Naive thymus-derived CD8-positive, alpha-beta T cell (primary cell): ENCODE results near the gene ZFP36L2. TPM values are rescaled to one million over a fixed set of nuclear protein-coding genes. Genes with fewer than 3 reads are reported as not detected.
"Not testable (repeated sequence)": the region's sequence is repeated elsewhere in the genome, so short reads cannot be mapped to it uniquely, and the experiment has no call there.

Experiments
- ATAC-seq, 2 donors: fragments of 150-1000 bp; cut with Tn5 transposase in 1 of 2; sonication (Bioruptor Pico), chemical (Tn5 transposase) in 1 of 2; 1 replicate in 1 of 2; 2 replicates in 1 of 2; pipeline ENCODE4 v1.10.0; 2021; ENCODE audit warnings: mild to moderate bottlenecking in 2 of 2, moderate library complexity in 2 of 2
- POLR2A ChIA-PET: fragments of 350-600 bp; sonication (Branson Sonifier 250); formaldehyde crosslinking; loops from one replicate; lab custom pipeline; 2021; ENCODE audit warnings: antibody characterized with exemption; lab: Charles Lee
- DNase-seq, 10 donors: peaks; one replicate each; pipeline versions ENCODE4 v3.0.0 to v3.0.0-alpha.2; 2020 to 2022
- H3K27ac Mint-ChIP-seq, 10 donors: one replicate each; pipeline ENCODE4 v1.8.0; 2020 to 2022; ENCODE audit warnings: mild to moderate bottlenecking in 10 of 10, mixed read lengths in 10 of 10, moderate library complexity in 4 of 10, inconsistent platforms in 1 of 10
- H3K27me3 Mint-ChIP-seq, 5 donors: one replicate each; pipeline ENCODE4 v1.8.0; 2021 to 2022; ENCODE audit warnings: mixed read lengths in 5 of 5
- H3K36me3 Mint-ChIP-seq, 3 donors: one replicate each; pipeline ENCODE4 v1.8.0; 2020 to 2022; ENCODE audit warnings: mixed read lengths in 3 of 3, mild to moderate bottlenecking in 2 of 3, inconsistent platforms in 1 of 3
- H3K4me1 Mint-ChIP-seq, 4 donors: one replicate each; pipeline ENCODE4 v1.8.0; 2021 to 2022; ENCODE audit warnings: mixed read lengths in 4 of 4
- H3K4me3 Mint-ChIP-seq, 10 donors: one replicate each; pipeline ENCODE4 v1.8.0; 2020 to 2022; ENCODE audit warnings: mild to moderate bottlenecking in 10 of 10, mixed read lengths in 10 of 10, moderate library complexity in 6 of 10, inconsistent platforms in 1 of 10
- H3K9me3 Mint-ChIP-seq, 9 donors: one replicate each; pipeline ENCODE4 v1.8.0; 2020 to 2022; ENCODE audit warnings: mixed read lengths in 9 of 9, mild to moderate bottlenecking in 3 of 9, inconsistent platforms in 1 of 9, moderate library complexity in 1 of 9
- polyA plus RNA-seq, 3 donors: library from polyadenylated mRNA; unstranded; fragments of 300-500 nt; fragmentation: Illumina TruSeq; gene quantifications; one replicate each; pipeline ENCODE4 v1.2.3, GENCODE V29; 2021
- total RNA-seq, 8 experiments: library from RNA in 2 of 8; stranded (reverse) in 2 of 8; gene quantifications; one replicate each; pipeline ENCODE4 v1.2.3 and lab custom pipeline; 2021 to 2026

ZFP36L2 gene
- total and polyA plus RNA-seq, 5 experiments from 2014 or later: 222 to 420 (median 274) TPM

DNA sequence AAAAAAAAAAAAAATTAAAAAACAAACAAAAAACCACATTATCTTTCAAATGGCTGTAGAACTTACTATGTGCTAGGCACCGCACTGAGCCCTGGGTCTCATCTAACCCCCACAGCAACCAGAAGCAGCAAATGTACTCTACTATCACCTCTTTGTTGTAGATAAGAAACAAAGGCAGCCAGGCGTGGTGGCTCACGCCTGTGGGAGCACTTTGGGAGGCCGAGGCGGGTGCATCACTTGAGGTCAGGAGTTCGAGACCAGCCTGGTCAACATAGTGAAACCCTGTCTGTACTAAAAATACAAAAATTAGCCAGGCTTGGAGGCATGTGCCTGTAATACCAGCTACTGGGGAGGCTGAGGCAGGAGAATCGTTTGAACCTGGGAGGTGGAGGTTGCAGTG, 36.5 kb downstream of the ZFP36L2 start:
- Mint-ChIP-seq H3K27ac (peak overlapping the region in 7 of 10 donors; percentile 8 to 69 (median 43)), H3K4me3 (peak overlapping the region in 2 of 10 donors; percentile 22 to 60), H3K4me1 (peaks cover 40 to 80% (median 78%) of the 10 kb centered on the region in 4 donors)
- H3K36me3 Mint-ChIP-seq, H3K9me3 Mint-ChIP-seq, DNase-seq, H3K27me3 Mint-ChIP-seq, ATAC-seq: not testable (repeated sequence)
- POLR2A ChIA-PET: interaction anchor here (10.7 to 25.6 kb wide), 3 partner anchors 13 to 56 kb away, joined by 172 to 883 read pairs (median 559); partner anchors contain the start of gene ZFP36L2

DNA sequence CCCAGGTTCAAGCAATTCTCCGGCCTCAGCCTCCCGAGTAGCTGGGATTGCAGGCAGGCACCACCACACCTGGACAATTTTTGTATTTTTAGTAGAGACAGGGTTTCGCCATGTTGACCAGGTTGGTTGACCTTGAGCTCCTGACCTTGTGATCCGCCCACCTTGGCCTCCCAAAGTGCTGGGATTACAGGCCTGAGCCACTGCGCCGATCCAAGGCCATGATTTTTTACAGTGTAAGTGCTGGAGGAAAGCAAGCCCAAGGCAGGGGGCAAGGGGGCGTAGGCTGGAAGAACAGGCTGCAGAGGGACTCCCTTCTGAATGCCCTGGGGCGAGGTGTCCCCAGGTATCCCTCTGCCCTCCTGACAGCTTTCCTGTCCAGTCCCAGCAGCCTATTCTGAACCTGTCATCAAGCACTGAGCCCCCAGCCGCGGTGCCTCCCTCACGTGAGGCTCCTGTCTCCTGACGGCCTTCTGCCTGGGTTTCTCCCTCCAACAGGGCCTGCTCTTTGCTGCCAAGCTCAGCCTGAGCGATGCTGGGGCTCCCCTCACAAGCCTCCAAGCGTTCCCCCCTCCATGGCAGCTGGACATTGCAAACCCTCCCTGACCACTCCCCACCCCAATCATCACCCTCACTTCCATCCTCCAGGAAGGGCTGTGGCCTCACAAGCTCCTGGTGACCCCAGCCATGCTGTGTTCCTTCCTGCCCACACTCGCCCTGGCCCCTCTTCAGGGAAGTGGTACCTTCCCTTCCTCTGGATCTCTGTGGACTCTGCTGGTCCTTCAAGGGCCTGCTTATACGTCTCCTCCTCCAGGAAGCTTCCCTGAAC, 37.6 kb downstream of the ZFP36L2 start:
- peak overlapping the region in 7 of 10 donors; percentile 31 to 73 (median 56) for H3K27ac Mint-ChIP-seq
- POLR2A ChIA-PET: interaction anchor here (2.0 to 25.6 kb wide), 4 partner anchors 12 to 54 kb away, joined by 5 to 883 read pairs (median 366); partner anchors contain the start of gene ZFP36L2

DNA sequence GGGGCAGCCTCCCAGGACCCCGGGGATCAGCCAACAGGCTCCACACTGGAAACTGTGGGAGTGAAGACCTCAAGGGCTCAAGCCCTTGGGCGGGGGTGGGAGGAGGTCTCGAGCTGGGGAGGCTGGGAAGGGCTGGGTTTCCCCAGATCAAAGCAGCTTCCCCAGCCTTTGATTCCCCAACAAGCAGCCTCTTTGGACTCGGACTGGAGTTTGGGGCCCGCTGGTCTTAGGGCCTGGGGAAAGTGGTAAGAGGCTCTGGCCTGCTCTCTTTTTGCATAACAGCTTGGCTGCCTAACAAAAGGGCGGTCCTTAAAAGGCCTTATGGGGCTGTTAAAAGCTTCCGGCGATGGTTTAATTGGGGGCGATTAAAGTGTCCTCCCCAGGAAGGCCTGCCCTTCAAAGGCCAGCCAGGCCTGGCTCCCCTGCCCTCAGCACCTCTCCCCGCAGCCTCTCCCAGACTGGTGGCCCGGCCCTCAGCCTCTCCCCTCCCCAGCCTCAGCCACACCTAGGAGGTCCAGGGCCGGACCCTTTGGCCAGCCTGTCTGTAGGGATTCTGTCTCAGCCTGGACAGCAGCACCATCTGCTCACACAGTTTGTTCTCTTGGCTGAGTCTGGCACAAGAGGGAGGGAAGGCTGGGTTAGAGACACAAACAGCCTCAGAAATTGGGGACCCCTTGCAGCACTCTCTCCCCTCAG, 39.6 kb downstream of the ZFP36L2 start:
- no peaks in the 10 kb centered on the region for H3K36me3 Mint-ChIP-seq
- POLR2A ChIA-PET: interaction anchor here (0.6 to 25.6 kb wide), 5 partner anchors 8 to 74 kb away, joined by 4 to 883 read pairs (median 559); partner anchors contain the start of gene ZFP36L2
- ATAC-seq: no peak
- H3K9me3 Mint-ChIP-seq: no peaks in the 10 kb centered on the region
- no peaks in the 10 kb centered on the region for H3K27me3 Mint-ChIP-seq
- H3K27ac Mint-ChIP-seq: peak overlapping the region in 9 of 10 donors; percentile 44 to 80 (median 72)
- peak overlapping the region in 2 of 10 donors; percentile 5 to 37 for H3K4me3 Mint-ChIP-seq
- no peak for DNase-seq
- peaks cover 31 to 65% (median 60%) of the 10 kb centered on the region in 4 donors for H3K4me1 Mint-ChIP-seq

More for the DNA sequence above, 37.6 kb downstream of the ZFP36L2 start:
- no peaks in the 10 kb centered on the region for H3K36me3 Mint-ChIP-seq
- H3K4me3 Mint-ChIP-seq: peak overlapping the region in 1 of 10 donors; percentile 19
- H3K27me3 Mint-ChIP-seq: no peaks in the 10 kb centered on the region
- H3K9me3 Mint-ChIP-seq: no peaks in the 10 kb centered on the region
- ATAC-seq: no peak
- H3K4me1 Mint-ChIP-seq: peaks cover 39 to 80% (median 75%) of the 10 kb centered on the region in 4 donors
- DNase-seq: no peak

DNA sequence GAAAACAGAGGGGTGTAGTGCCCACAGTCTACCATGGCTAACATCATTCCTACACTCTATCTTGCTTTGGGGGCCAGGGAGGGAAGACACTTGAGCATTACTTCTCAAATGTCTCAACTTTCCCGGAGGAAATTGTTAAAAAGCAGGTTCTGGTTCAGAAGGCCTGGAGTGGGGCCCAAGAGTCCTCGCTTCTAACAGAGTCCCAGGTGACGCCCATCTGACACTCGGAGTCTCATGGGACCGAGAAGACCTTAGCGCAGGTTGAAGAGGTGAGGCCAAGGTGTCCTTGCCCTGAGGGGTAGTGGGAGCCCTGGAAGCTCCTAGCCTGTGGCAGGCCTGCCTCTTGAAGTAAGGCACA, 40.1 kb downstream of the ZFP36L2 start:
- H3K36me3 Mint-ChIP-seq: no peaks in the 10 kb centered on the region
- peaks cover 32 to 63% (median 58%) of the 10 kb centered on the region in 4 donors for H3K4me1 Mint-ChIP-seq
- H3K27me3 Mint-ChIP-seq: no peaks in the 10 kb centered on the region
- peak overlapping the region in 1 of 10 donors; percentile 30 for H3K4me3 Mint-ChIP-seq
- POLR2A ChIA-PET: interaction anchor here (1.4 to 25.6 kb wide), 4 partner anchors 9 to 53 kb away, joined by 6 to 883 read pairs (median 559); partner anchors contain the start of gene ZFP36L2
- peak overlapping the region in 5 of 10 donors; percentile 30 to 80 (median 68) for H3K27ac Mint-ChIP-seq
- DNase-seq: no peak
- ATAC-seq: no peak
- H3K9me3 Mint-ChIP-seq: no peaks in the 10 kb centered on the region

DNA sequence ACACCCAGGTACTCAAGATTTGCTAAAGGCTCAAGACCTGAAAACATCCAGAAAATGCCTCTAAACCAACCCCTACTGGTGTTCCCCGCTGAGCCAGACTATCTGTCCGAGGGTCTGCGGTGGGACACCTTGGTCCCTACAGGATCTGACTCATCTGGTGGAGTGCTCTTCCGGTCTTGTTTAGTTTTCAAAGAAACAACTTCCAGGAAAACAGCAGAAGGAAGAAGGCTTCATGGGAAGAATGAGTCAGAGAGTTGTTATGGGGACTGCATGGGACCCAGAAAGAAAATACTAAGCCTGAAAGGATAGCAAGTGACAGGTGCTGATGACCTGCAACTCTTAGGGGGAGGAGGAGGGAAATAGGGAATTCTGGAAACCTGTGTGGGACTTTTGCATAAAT, 41.3 kb downstream of the ZFP36L2 start:
- DNase-seq (no peak), ATAC-seq (no peak)
- peaks cover 40 to 72% (median 62%) of the 10 kb centered on the region in 4 donors for H3K4me1 Mint-ChIP-seq
- POLR2A ChIA-PET: interaction anchor here (1.0 to 25.6 kb wide), 4 partner anchors 8 to 34 kb away, joined by 4 to 883 read pairs (median 559); partner anchors contain the start of gene ZFP36L2
- H3K36me3 Mint-ChIP-seq: no peaks in the 10 kb centered on the region
- peak overlapping the region in 8 of 10 donors; percentile 25 to 96 (median 75) for H3K27ac Mint-ChIP-seq
- H3K4me3 Mint-ChIP-seq: no peak overlapping the region
- no peaks in the 10 kb centered on the region for H3K27me3 Mint-ChIP-seq
- H3K9me3 Mint-ChIP-seq: no peaks in the 10 kb centered on the region

DNA sequence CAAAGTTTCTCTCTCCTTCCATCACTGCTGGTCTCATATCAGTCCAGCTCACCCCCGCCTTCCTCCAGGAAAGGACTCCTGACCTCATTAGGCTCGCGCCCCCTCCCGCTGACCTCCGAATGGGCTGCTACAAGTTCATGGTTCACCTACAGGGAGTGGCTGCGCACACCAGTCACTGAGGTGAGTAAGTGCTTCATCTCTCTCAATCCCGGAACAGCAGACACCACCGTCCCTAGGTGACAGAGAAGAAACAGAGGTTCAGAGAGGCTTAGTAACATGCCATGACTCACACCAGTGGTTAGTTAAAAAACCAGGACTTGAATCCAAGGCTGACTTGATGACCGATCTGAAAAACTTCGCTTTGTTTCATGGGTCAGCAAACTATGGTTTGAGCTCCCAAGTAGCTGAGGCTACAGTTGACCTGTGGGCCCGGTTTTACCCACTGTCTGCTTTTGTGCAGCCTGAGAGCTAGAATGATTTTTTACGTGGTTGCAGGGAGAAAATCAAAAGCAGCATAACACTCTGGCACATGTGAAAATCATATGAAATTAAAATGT, 42.0 kb downstream of the ZFP36L2 start:
- H3K4me1 Mint-ChIP-seq: peaks cover 40 to 72% (median 61%) of the 10 kb centered on the region in 4 donors
- POLR2A ChIA-PET: interaction anchor here (1.0 to 20.6 kb wide), 3 partner anchors 11 to 34 kb away, joined by 4 to 559 read pairs (median 4); no protein-coding TSS in a partner anchor
- DNase-seq (peak in 1 of 10 donors; percentile 26), ATAC-seq (peak; percentile 80 to 85)
- H3K27ac Mint-ChIP-seq: peak overlapping the region in 9 of 10 donors; percentile 35 to 96 (median 89)
- no peaks in the 10 kb centered on the region for H3K9me3 Mint-ChIP-seq
- no peaks in the 10 kb centered on the region for H3K36me3 Mint-ChIP-seq
- peak overlapping the region in 5 of 10 donors; percentile 1 to 75 (median 37) for H3K4me3 Mint-ChIP-seq
- H3K27me3 Mint-ChIP-seq: no peaks in the 10 kb centered on the region

DNA sequence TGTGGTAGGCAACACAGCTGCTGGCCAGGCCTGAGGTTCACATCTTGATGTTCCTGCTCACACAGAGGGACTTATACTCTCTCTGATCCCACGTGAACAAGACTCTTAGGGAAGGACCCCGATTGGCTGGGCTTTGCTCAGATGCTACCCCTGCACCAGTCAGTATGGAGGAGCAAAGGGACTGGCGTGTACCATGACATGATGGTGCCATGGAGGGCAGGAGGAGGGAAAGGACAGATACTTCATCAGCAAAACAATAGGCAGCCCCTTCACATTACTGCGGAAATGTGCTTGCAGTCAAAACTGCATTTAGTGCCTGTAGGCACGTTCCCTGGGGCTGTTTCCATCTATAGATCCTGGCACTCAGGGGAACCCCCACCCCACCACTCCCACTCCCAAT, 42.7 kb downstream of the ZFP36L2 start:
- Mint-ChIP-seq H3K4me1 (peaks cover 41 to 73% (median 62%) of the 10 kb centered on the region in 4 donors), H3K27me3 (no peaks in the 10 kb centered on the region), H3K4me3 (no peak overlapping the region), H3K27ac (peak overlapping the region in 7 of 10 donors; percentile 1 to 82 (median 47)), H3K36me3 (no peaks in the 10 kb centered on the region), H3K9me3 (no peaks in the 10 kb centered on the region)
- no peak for ATAC-seq
- POLR2A ChIA-PET: interaction anchor here (0.7 to 20.6 kb wide), 5 partner anchors 9 to 50 kb away, joined by 3 to 559 read pairs (median 4); no protein-coding TSS in a partner anchor
- DNase-seq: no peak

DNA sequence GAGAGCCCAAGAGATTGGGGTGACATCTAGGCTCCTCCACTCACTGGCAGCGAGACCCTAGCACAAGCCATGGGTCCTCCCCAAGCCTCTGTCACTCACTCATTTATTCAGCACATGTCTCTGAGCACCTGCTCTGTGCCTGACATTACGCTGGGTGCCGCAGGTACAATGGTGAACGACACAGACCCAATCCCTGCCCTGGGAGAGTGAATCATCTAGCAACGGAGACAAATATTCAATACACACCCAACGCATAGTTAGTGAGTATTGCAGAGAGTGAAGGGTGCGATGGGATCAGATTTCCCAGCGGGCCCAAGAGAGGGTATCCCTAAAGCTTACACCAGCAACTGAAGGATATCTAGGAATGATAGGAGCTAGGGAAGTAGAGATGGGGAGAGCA, 45.5 kb downstream of the ZFP36L2 start:
- ATAC-seq (no peak), DNase-seq (no peak)
- Mint-ChIP-seq H3K4me1 (peaks cover 36 to 68% (median 62%) of the 10 kb centered on the region in 4 donors), H3K4me3 (peak overlapping the region in 2 of 10 donors; percentile 13 to 56), H3K9me3 (peaks cover 0 to 5% (median 0%) of the 10 kb centered on the region in 9 donors), H3K27me3 (no peaks in the 10 kb centered on the region), H3K27ac (peak overlapping the region; percentile 41 to 89 (median 71)), H3K36me3 (no peaks in the 10 kb centered on the region)
- POLR2A ChIA-PET: interaction anchor here (6.6 to 43.5 kb wide), 4 partner anchors 11 to 43 kb away, joined by 47 to 1530 read pairs (median 955); partner anchors contain the start of gene ZFP36L2

DNA sequence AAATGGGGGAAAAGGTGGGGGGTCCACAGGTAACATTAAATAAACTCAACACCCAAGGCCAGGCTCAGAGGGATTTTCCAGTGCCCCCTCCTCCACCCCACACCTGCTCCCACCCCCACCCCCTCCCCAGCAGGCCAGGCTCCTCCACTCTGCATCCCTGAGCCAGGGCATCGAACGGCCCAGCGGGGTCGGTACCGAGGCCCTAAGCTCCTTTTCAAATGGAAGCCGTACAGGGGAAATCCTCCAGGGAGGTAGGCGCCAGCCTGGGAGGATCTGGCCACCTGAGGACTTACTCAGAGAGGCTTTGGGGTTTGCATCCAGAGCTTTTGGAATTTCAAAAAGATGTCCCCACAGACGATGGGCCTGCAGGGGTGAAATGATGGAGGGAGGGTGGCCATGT, 46.5 kb downstream of the ZFP36L2 start:
- Mint-ChIP-seq H3K36me3 (no peaks in the 10 kb centered on the region), H3K9me3 (peaks cover 0 to 14% (median 0%) of the 10 kb centered on the region in 9 donors), H3K27ac (peak overlapping the region in 2 of 10 donors; percentile 94 to 95), H3K27me3 (no peaks in the 10 kb centered on the region), H3K4me1 (peaks cover 34 to 70% (median 64%) of the 10 kb centered on the region in 4 donors), H3K4me3 (no peak overlapping the region)
- no peak for ATAC-seq
- DNase-seq: no peak
- POLR2A ChIA-PET: interaction anchor here (1.3 to 43.5 kb wide), 5 partner anchors 10 to 42 kb away, joined by 3 to 1530 read pairs (median 559); partner anchors contain the start of gene ZFP36L2

DNA sequence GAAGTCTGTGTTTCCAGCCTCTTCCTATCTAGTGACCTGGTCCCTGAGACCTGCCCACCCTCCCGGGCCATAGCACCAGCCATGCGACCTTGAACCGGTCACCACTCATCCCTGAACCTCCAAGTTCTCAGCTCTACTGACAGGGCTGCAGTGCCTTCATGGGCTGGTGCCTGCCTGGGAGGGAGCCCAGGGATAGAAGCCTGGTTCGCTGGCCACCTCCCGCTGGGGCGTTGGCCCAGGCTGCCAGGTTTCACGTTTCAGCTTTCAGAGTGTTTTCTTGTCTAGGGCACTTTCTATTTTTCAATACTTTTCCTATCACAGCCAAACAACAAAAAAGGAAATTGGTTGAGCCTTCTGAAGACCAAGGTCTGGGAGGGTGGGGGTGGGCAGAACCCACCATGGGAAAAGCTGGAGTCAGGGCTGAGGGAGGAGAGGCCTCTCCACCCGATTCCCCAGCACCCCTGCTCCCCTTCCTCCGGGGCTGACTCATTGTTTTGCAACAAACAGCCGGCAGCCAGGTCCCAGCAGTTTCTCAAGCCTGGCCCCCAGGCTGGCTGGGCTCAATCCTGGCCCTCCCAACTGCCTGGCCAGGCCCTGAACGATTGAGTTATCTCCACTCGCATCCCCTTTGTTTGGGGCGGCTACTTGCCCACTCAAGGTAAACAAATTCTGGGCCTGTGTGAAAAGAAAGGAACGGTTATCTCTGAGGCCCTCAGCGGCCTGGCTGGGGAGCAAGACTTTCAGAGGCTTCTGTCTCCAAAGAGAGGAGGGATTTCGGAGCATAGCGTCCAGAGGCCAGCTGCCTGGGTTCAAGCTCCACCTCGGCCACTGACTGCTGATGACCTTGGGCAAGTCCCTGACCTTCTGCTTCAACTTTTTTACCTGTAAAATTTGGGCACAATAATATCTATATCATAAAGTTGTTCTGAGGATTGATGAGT, 47.5 kb downstream of the ZFP36L2 start:
- peak overlapping the region in 9 of 10 donors; percentile 22 to 73 (median 52) for H3K4me3 Mint-ChIP-seq
- no peaks in the 10 kb centered on the region for H3K27me3 Mint-ChIP-seq
- DNase-seq: peak in 1 of 10 donors; percentile 25
- H3K27ac Mint-ChIP-seq: peak overlapping the region; percentile 89 to 99 (median 94)
- POLR2A ChIA-PET: interaction anchor here (1.3 to 43.5 kb wide), 8 partner anchors 9 to 42 kb away, joined by 3 to 1530 read pairs (median 26); partner anchors contain the start of gene ZFP36L2
- H3K4me1 Mint-ChIP-seq: peaks cover 39 to 72% (median 65%) of the 10 kb centered on the region in 4 donors
- no peak for ATAC-seq
- peaks cover 0 to 4% (median 0%) of the 10 kb centered on the region in 3 donors for H3K36me3 Mint-ChIP-seq
- peaks cover 0 to 19% (median 0%) of the 10 kb centered on the region in 9 donors for H3K9me3 Mint-ChIP-seq
